GM21737 (cell line): ENCODE results near the gene ZNF333.
"Not testable (repeated sequence)": the region's sequence is repeated elsewhere in the genome, so short reads cannot be mapped to it uniquely, and the experiment has no call there.

Experiments
- ATAC-seq: cut with Tn5 transposase; IDR thresholded peaks from one replicate; pipeline ENCODE4 v1.9.1; 2021; ENCODE audit warnings: mild to moderate bottlenecking, moderate library complexity; ENCODE audit not compliant: unreplicated experiment

The ZNF333 gene

GRCh38 chr19:14765841-14766240, 76.0 kb downstream of the ZNF333 start:
- ATAC-seq: not testable (repeated sequence)

GRCh38 chr19:14767466-14767971, 77.7 kb downstream of the ZNF333 start:
- ATAC-seq: no peak

- no peak for ATAC-seq
Observed at GRCh38 chr19:14768001-14768400, 78.2 kb downstream of the ZNF333 start.

DNA sequence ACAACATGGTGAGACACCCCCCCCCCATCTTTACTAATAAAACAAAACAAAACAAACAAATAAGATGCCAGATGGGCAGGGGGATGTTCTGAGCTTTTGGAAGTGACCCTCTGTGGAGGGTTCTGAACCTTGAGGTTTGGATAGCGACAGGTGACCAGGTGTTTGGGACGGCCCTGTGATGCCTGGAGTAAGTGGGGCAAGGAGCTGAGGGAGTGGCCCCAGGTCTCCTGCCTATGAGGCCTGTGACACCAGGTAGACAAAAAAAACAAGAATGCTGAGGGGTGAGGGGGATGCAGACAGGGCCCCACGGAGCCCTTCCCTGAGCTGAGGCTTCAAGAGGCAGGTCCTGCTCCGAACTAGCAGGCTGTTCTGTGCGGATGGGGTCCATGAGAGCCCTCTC, 79.4 kb downstream of the ZNF333 start:
- no peak for ATAC-seq

DNA sequence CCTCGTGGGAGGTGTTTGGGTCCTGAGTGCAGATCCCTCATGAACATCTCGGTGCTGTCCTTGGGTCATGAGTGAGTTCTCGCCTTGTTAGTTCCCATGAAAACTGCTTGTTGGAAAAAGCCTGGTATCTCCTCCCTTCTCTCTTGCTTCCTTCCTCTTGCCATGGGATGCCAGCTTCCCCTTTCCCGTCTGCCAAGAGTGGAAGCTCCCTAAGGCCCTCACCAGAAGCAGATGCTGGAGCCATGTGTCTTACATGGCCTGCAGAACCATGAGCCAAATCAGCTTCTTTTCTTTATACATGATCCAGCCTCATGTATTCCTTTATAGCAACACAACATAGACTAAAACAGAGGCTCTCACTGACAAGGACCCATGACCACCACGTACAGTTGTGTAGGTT, 80.3 kb downstream of the ZNF333 start:
- no peak for ATAC-seq

DNA sequence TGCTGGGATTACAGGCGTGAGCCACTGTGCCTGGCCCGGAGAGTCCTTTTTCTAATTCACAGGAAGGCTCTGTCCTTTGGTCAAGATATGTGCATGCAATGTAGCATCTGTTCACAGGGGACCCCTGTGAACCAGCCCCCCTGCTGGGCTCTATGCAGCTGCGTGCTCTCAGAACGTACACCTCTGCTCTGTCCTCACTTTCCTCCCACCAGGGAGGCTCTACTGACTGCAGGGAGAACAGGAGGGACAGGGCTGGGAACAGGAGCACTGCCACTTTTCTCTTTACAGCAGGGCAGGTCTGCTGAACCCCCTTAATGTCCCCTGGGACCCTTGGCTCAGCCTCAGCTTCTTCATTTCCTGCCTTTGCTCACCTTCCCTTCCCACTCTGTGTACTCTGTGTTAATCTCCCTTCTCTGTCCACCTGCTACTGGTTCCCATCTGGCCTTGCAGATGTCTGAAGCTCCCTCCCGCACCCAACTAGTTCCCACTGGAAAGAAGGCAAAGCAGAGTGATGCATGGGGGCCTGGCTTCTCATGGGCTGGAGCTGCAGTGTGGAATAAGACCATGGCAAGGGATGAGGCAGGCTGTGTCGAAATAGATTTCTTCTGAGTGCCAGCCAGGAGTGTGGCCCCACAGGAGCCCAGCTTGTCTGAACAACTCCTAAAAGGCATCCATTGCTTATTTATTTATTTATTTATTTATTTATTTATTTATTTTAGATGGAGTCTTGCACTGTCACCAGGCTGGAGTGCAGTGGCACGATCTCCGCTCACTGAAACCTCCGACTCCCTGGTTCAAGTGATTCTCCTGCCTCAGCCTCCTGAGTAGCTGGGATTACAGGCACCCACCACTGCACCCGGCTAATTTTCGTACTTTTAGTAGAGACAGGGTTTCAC, 81.3 kb downstream of the ZNF333 start:
- no peak for ATAC-seq

DNA sequence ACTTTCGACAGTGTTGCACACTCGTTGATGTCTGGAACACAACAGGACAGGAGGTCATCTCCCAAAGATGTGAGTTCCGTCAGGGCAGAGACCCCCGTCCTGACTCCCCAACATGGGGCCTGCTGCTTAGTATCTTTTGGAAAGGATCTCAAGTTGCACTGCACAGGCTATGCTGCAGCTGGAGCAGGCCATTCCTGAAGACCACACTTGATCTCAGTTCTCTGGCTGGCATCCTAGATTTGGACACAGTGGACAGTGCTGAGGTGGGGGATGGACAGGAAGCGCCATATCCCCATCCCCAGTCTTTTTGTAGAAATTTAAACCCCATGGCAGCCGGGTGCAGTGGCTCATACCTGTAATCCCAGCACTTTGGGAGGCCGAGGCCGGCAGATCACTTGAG, 82.6 kb downstream of the ZNF333 start:
- ATAC-seq: no peak

GRCh38 chr19:14772995-14773394, 83.1 kb downstream of the ZNF333 start:
- no peak for ATAC-seq

DNA sequence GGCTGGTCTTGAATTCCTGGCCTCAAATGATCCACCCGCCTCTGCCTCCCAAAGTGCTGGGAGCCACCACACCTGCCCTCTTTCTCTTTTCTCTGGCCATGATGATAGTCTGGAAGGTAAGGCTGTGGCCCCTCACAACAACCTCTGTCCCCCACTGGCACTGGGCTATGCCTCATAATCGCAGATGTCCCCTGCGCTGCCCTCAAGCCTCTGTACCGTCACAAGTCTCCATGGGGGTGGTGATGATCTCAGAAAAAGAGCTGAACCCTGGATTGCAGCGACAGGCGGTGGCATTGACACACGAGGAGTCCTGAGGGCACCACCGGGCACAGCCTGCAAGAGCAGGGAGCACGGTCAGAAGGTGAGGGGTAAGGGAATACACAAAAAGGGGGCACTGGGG, 83.9 kb downstream of the ZNF333 start:
- not testable (repeated sequence) for ATAC-seq

DNA sequence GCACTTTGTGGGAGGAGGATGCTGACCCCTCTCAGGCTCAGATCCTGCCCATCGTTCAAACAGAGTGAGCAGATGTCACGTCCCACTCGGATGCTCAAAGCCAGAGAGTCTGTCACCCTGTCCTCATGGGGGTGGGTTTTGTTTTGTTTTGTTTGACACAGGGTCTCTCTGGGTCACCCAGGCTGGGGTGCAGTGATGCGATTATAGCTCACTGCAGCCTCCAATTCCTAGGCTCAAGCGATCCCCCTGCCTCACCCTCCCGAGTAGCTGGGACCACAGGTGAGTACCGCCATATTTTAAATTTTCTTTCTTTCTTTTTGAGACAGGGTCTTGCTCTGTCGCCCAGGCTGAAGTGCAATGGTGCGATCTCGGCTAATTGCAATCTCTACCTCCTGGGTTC, 84.5 kb downstream of the ZNF333 start:
- no peak for ATAC-seq

- not testable (repeated sequence) for ATAC-seq
Observed at GRCh38 chr19:14775326-14775725, 85.5 kb downstream of the ZNF333 start.

DNA sequence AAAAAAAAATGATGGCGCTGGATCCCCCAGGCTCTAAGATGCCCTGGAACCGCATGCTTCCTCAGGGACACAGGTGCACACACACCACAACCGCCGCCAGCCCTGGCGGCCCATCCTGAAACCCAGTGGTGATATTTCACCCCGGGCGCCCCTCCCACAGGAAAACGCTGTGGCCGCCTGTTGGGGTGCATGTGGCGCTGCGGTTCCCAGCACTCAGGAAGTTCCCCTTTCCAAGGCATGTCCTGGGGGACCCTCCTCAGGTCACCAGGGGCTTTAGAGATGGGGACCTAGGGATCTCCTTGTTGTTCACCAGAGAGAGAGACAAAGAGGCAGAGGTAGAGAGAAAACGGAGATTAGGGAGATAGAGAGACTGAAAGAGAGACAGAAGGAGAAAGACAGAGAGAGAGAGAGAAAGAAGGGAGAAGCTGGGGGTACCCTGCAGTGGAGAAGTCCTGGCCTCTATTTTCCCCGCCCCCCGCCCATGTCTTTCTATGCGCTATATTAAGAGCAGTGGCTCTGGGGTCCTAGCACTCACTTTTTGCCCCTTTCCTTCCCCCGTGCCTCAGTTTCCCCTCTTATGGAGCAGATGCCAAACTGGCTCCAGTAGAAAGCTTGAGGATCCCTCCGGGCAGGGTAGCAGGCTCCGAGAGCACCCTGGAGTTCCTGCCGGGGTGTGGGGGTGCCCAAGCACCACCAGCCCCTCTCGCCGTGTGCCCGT, 86.2 kb downstream of the ZNF333 start:
- no peak for ATAC-seq

DNA sequence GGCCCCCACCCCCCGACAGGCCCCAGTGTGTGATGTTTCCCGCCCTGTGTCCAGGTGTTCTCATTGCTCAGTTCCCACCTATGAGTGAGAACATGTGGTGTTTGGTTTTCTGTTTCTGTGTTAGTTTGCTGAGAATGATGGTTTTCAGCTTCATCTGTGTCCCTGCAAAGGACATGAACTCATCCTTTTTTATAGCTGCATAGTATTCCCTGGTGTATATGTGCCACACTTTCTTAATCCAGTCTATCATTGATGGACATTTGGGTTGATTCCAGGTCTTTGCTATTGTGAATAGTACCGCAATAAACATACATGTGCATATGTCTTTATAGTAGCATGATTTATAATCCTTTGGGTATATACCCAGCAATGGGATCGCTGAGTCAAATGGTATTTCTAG, 87.8 kb downstream of the ZNF333 start:
- ATAC-seq: not testable (repeated sequence)

GRCh38 chr19:14778110-14778845, 88.4 kb downstream of the ZNF333 start, which contains the start of gene ADGRE2:
Gene ADGRE2, minus strand, starts transcription at chr19:14778560. Its CDS starts 1,804 bp downstream, at chr19:14776756.
- not testable (repeated sequence) for ATAC-seq

GRCh38 chr19:14779151-14779550, 89.3 kb downstream of the ZNF333 start:
- no peak for ATAC-seq

DNA sequence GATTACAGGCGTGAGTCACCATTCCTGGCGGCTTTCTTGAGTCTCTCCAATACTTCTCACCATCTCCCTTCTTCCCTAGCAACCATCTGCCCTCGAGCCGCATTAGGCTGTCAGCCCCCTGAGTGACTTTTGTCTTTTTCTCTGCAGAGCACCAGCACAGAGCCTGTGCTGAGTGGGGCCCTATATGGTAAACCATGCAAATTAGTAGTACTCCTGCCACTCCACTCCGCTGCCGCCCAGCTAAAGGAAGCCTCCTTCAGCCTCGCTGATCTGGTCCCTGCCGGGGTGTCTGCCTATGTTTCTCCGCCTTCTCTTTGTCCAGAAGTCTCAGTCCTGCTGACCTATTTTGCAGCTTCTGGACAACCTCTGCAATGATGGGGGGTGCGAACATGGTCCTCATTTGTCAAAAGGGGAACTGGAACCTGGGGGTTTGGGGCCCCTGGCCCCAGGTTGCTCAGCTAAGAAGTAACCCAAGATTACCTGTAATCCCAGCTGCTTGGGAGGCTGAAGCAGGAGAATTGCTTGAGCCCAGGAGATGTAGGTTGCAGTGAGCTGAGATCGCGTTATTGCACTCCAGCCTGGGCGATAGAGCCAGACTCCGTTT, 90.9 kb downstream of the ZNF333 start:
- ATAC-seq: not testable (repeated sequence)

- not testable (repeated sequence) for ATAC-seq
Observed at GRCh38 chr19:14781713-14782536, 92.1 kb downstream of the ZNF333 start.

- ATAC-seq: no peak
Observed at GRCh38 chr19:14782626-14783409, 93.0 kb downstream of the ZNF333 start.
